ENCODE results near the gene SYCN. TPM values are rescaled to one million over a fixed set of nuclear protein-coding genes. Genes with fewer than 3 reads are reported as not detected.
"Not testable (repeated sequence)": the region's sequence is repeated elsewhere in the genome, so short reads cannot be mapped to it uniquely, and the experiment has no call there.

Gene SYCN
- total RNA-seq, 4 donors from 2014 or later, result not detected

DNA sequence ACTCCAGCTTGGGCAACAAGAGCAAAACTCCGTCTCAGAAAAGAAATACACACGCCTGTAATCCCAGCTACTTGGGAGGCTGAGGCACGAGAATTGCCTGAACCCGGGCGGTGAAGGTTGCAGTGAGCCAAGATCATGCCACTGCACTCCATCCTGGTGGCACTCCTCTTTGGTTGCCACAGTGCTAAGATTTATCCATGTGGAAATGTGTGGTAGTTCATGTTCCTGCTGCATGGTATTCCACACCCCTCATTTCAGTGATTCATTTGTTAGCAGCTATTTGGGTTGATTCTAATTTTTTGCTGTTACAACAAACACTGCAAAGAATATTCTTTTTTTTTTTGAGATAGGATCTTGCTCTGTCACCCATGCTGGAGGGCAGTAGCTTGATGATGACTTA lies 28.6 kb upstream of the SYCN start:
- Histone ChIP-seq H3K9me3 (no peaks in the 10 kb centered on the region), H3K4me1 (peaks cover 2% of the 10 kb centered on the region), H3K27me3 (peaks cover 17% of the 10 kb centered on the region), H3K27ac (no peak overlapping the region), H3K4me3 (no peak overlapping the region), H3K36me3 (no peaks in the 10 kb centered on the region)
- WGBS, result 93% methylated on average over 5 of the region's 5 CpGs
- TF ChIP-seq POLR2AphosphoS5 (IDR thresholded peaks at IDR 0.05) (no peak), EP300 (IDR thresholded peaks at IDR 0.05) (no peak), POLR2A (IDR thresholded peaks at IDR 0.05) (no peak)
- TF ChIP-seq, protein P1, sequence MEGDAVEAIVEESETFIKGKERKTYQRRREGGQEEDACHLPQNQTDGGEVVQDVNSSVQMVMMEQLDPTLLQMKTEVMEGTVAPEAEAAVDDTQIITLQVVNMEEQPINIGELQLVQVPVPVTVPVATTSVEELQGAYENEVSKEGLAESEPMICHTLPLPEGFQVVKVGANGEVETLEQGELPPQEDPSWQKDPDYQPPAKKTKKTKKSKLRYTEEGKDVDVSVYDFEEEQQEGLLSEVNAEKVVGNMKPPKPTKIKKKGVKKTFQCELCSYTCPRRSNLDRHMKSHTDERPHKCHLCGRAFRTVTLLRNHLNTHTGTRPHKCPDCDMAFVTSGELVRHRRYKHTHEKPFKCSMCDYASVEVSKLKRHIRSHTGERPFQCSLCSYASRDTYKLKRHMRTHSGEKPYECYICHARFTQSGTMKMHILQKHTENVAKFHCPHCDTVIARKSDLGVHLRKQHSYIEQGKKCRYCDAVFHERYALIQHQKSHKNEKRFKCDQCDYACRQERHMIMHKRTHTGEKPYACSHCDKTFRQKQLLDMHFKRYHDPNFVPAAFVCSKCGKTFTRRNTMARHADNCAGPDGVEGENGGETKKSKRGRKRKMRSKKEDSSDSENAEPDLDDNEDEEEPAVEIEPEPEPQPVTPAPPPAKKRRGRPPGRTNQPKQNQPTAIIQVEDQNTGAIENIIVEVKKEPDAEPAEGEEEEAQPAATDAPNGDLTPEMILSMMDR (IDR thresholded peaks at IDR 0.05), result no peak
- no peak for DNase-seq (ENCODE audit: low spot score in 2 of 2)

DNA sequence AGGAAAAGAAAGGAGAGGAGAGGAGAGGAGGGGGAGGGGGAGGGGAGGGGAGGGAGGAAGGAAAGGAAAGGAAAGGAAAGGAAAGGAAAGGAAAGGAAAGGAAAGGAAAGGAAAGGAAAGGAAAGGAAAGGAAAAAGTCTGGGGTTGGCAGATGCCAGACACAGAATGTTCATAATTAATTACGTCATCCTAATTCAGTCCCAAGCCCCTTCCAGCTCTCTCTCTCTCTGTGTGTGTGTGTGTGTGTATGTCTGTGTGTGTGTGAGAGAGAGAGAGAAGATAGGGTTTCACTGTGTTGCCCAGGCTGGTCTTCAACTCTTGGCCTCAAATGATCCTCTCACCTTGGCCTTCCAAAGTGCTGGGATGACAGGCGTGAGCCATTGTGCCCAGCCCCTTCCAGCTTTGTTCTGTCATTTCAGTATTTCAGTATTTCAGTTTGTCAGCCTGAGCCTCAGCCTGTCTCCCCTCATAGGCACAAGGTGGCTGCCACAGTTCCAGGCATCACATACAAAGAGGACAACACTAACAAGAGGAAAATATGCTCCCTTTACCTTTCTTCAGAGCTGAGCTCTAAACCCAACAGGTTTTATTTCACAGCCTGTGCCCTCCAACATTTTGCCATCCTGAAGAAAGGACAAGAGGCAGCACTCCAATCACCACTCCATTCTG lies 26.2 kb upstream of the SYCN start:
- Histone ChIP-seq H3K4me3 (no peak overlapping the region), H3K36me3 (no peaks in the 10 kb centered on the region), H3K9me3 (no peaks in the 10 kb centered on the region), H3K4me1 (no peaks in the 10 kb centered on the region), H3K27ac (no peak overlapping the region), H3K27me3 (peaks cover 15% of the 10 kb centered on the region)
- DNase-seq (ENCODE audit: low spot score in 2 of 2), result no peak
- TF ChIP-seq POLR2A (IDR thresholded peaks at IDR 0.05) (no peak), EP300 (IDR thresholded peaks at IDR 0.05) (no peak), POLR2AphosphoS5 (IDR thresholded peaks at IDR 0.05) (no peak)
- TF ChIP-seq, protein P1 (IDR thresholded peaks at IDR 0.05), result no peak
- WGBS, result 72% methylated on average over 2 of the region's 2 CpGs

DNA sequence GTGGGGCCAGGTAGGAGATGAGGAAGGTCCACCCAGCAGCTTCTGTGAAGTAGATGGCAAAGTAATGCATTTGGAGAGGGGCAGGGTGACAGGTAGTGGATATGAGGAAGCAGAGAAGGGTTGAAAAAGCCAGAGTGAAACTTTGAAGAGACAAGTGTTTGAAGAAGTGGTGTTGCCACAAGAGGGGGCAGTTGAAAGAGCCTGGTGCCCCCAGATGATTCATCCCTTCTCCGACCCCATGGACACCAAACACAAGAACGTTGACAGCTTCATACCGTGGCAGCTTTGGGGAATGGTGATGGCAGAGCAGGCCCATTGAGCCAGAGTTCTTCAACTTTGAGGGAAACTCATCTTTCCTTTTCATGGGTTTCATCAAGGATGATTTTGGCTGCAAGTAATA lies 20.8 kb upstream of the SYCN start:
- WGBS, result 34% methylated on average over 3 of the region's 3 CpGs
- Histone ChIP-seq H3K9me3 (no peaks in the 10 kb centered on the region), H3K4me1 (no peaks in the 10 kb centered on the region), H3K4me3 (no peak overlapping the region), H3K36me3 (no peaks in the 10 kb centered on the region), H3K27ac (no peak overlapping the region), H3K27me3 (peaks cover 19% of the 10 kb centered on the region)
- no peak for DNase-seq (ENCODE audit: low spot score in 2 of 2)
- TF ChIP-seq POLR2AphosphoS5 (IDR thresholded peaks at IDR 0.05) (no peak), POLR2A (IDR thresholded peaks at IDR 0.05) (no peak), EP300 (IDR thresholded peaks at IDR 0.05) (no peak)
- TF ChIP-seq, protein P1 (IDR thresholded peaks at IDR 0.05), result no peak

DNA sequence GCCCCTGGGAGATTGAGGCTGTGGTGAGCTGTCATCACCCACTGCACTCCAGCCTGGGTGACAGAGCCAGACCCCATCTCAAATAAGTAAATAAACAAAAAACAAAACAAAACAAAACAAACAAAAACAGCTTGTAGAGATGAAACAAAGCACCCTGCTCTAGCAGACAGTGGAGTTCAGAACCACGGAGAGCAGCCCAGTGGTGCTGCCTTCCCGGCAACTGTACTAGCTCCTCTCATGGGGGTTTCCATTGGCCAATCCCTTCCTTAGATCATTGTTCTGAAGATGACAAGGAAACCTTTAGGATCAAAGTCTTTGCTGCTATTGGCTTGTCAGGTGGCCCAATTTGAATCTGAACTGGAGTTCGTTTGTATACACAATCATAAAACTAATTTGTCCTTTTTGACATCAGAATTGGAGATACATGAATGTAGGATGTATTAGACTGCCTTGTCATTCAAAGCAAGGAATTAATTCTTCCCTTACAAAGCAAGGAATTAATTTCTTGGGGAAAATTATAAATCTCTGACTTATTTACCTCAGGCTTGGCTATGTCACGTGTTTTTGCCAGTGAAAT lies 19.7 kb upstream of the SYCN start:
- WGBS, result 24% methylated on average over 4 of the region's 4 CpGs
- H3K36me3 ChIP-seq, result no peaks in the 10 kb centered on the region
- H3K27me3 ChIP-seq, result peaks cover 19% of the 10 kb centered on the region
- no peak overlapping the region for H3K4me3 ChIP-seq
- no peak for DNase-seq (ENCODE audit: low spot score in 2 of 2)
- no peaks in the 10 kb centered on the region for H3K9me3 ChIP-seq
- no peak overlapping the region for H3K27ac ChIP-seq
- TF ChIP-seq, protein P1 (IDR thresholded peaks at IDR 0.05), result no peak
- TF ChIP-seq POLR2A (IDR thresholded peaks at IDR 0.05) (no peak), POLR2AphosphoS5 (IDR thresholded peaks at IDR 0.05) (no peak), EP300 (IDR thresholded peaks at IDR 0.05) (no peak)
- no peaks in the 10 kb centered on the region for H3K4me1 ChIP-seq

DNA sequence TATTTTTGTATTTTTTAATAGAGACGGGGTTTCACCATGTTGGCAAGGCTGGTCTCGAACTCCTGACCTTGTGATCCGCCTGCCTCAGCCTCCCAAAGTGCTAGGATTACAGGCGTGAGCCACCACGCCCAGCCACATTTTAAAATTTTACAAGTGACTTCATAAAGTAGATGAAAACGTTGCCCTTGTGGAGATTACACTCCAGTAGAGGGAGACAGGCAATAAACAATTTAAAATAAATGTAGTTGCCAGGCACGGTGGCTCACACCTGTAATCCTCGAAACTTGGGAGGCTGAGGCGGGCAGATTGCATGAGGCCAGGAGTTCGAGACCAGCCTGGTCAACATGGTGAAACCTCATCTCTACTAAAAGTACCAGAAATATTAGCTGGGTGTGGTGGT lies 15.0 kb upstream of the SYCN start:
- H3K9me3 ChIP-seq; H3K27me3 ChIP-seq; H3K27ac ChIP-seq; H3K4me3 ChIP-seq; H3K4me1 ChIP-seq; H3K36me3 ChIP-seq; DNase-seq (ENCODE audit: low spot score in 2 of 2): not testable (repeated sequence)
- WGBS, result 71% methylated on average over 10 of the region's 10 CpGs

Data from suprapubic skin (tissue), 4 donors.